GM12878 (cell line): Measurements from ENCODE around the gene FOXL3. TPM values are rescaled to one million over a fixed set of nuclear protein-coding genes. Genes with fewer than 3 reads are reported as not detected.

Source experiments
- ATAC-seq: fragments of 200-7000 bp; cut with Tn5 transposase; 3 replicates; pipeline ENCODE4 v1.9.1; 2020; ENCODE audit warnings: mild to moderate bottlenecking, moderate library complexity
- BruUV-seq: library from RNA; stranded (reverse); fragments of 400-500 nt; replicated peaks from 2 replicates; lab custom pipeline; 2021; lab: Mats Ljungman, UMichigan
- CTCF ChIA-PET: fragments of 300-600 bp; sonication (Branson Sonifier 250); formaldehyde crosslinking; extraction: SDS; loops from one replicate; lab custom pipeline; 2021; ENCODE audit warnings: inconsistent platforms; lab: Yijun Ruan, JAX
- POLR2A ChIA-PET: fragments of 350-600 bp; formaldehyde crosslinking; extraction: SDS; loops from one replicate; lab custom pipeline; 2021; ENCODE audit warnings: inconsistent platforms; lab: Charles Lee
- RAD21 ChIA-PET: fragments of 300-600 bp; sonication (Branson Sonifier 250); formaldehyde crosslinking; loops from one replicate; lab custom pipeline; 2023; ENCODE audit warnings: antibody characterized with exemption; ENCODE audit not compliant: unreplicated experiment; lab: Charles Lee
- SMC1A ChIA-PET: fragments of 300-600 bp; sonication (Branson Sonifier 250); formaldehyde crosslinking; loops from one replicate; lab custom pipeline; 2023; ENCODE audit not compliant: unreplicated experiment, uncharacterized antibody; lab: Charles Lee
- DNase-seq: peaks from one replicate; pipeline ENCODE4 v3.0.0-alpha.2; 2011; ENCODE audit warnings: low read depth, low spot score
- FAIRE-seq: peaks from 3 replicates; lab custom pipeline; 2011; peaks lifted over from hg19 to GRCh38; lab: Jason Lieb, UNC
- H2AFZ ChIP-seq: 2 replicates; pipeline ENCODE4 v1.6.0; 2011; ENCODE audit warnings: low read depth, low read length, control low read depth; ENCODE audit not compliant: control insufficient read depth
- H3K27ac ChIP-seq: 2 replicates; pipeline ENCODE4 v1.5.1; 2011; ENCODE audit warnings: control low read depth; ENCODE audit not compliant: control insufficient read depth, insufficient read depth
- H3K27me3 ChIP-seq, 2 experiments: replicated peaks in 1 of 2; 2 replicates each; pipeline versions ENCODE4 v1.6.0 to v1.6.1; 2011; ENCODE audit warnings: low read length in 1 of 2; ENCODE audit not compliant: control insufficient read depth in 2 of 2, insufficient read depth in 2 of 2
- H3K36me3 ChIP-seq, 2 experiments: 2 replicates each; pipeline ENCODE4 v1.5.1; 2011; ENCODE audit warnings: low read length in 1 of 2; ENCODE audit not compliant: control insufficient read depth in 2 of 2, insufficient read depth in 2 of 2
- H3K4me1 ChIP-seq: 2 replicates; pipeline ENCODE4 v1.6.1; 2011; ENCODE audit warnings: mild to moderate bottlenecking, low read length, moderate library complexity, mixed read lengths; ENCODE audit not compliant: control insufficient read depth, insufficient read depth
- H3K4me2 ChIP-seq: 2 replicates; pipeline ENCODE4 v1.6.0; 2011; ENCODE audit warnings: control low read depth; ENCODE audit not compliant: control insufficient read depth, insufficient read depth
- H3K4me3 ChIP-seq: fragments of 200-600 bp; sonication (generic); 2 replicates; pipeline ENCODE4 v1.5.1; 2016
- H3K79me2 ChIP-seq: 2 replicates; pipeline ENCODE4 v1.6.0; 2011; ENCODE audit warnings: low read length; ENCODE audit not compliant: control insufficient read depth, insufficient read depth
- H3K9ac ChIP-seq: 2 replicates; pipeline ENCODE4 v1.8.0; 2011; ENCODE audit warnings: low read length, control low read depth, mixed read lengths; ENCODE audit not compliant: control insufficient read depth, insufficient read depth
- H3K9me3 ChIP-seq: replicated peaks from 3 replicates; pipeline ENCODE4 v1.5.1; 2011; ENCODE audit warnings: mild to moderate bottlenecking, low read length; ENCODE audit not compliant: control insufficient read depth, insufficient read depth
- H4K20me1 ChIP-seq: 2 replicates; pipeline ENCODE4 v1.6.0; 2011; ENCODE audit not compliant: control insufficient read depth, insufficient read depth
- CBX5 ChIP-seq: sonication (generic); IDR thresholded peaks from 2 replicates; pipeline ENCODE4 v1.6.1; 2016; ENCODE audit warnings: low read depth, moderate library complexity, mild to moderate bottlenecking, inconsistent platforms
- E2F4 ChIP-seq: IDR thresholded peaks from 2 replicates; pipeline ENCODE4 v1.6.1; 2012; ENCODE audit warnings: low read depth, low read length, improper control_type of control experiment
- FOS ChIP-seq: IDR thresholded peaks from 3 replicates; pipeline ENCODE4 v1.6.1; 2011; ENCODE audit warnings: borderline replicate concordance; ENCODE audit not compliant: insufficient read length; ENCODE audit errors: extremely low read depth
- KAT2A ChIP-seq: conservative IDR thresholded peaks from 2 replicates; pipeline ENCODE4 v1.6.1; 2011; ENCODE audit warnings: low read depth, low read length; ENCODE audit not compliant: control insufficient read depth
- NKRF ChIP-seq: fragments of 450-650 bp; conservative IDR thresholded peaks from 2 replicates; pipeline ENCODE4 v1.6.1; 2017; ENCODE audit warnings: mild to moderate bottlenecking, moderate library complexity
- NR2C2 ChIP-seq: IDR thresholded peaks from 2 replicates; pipeline ENCODE4 v1.6.1; 2011; ENCODE audit warnings: borderline replicate concordance, low read depth; ENCODE audit not compliant: control insufficient read depth, insufficient read length
- RAD21 ChIP-seq: IDR thresholded peaks from 2 replicates; pipeline ENCODE4 v1.6.1; 2011; ENCODE audit warnings: mild to moderate bottlenecking, low read depth, low read length, moderate library complexity; ENCODE audit not compliant: insufficient read depth
- RAD51 ChIP-seq: fragments of 450-650 bp; IDR thresholded peaks from 2 replicates; pipeline ENCODE4 v1.6.1; 2016; ENCODE audit warnings: moderate library complexity, mild to moderate bottlenecking, inconsistent platforms
- RFX5 ChIP-seq: IDR thresholded peaks from 2 replicates; pipeline ENCODE4 v1.6.1; 2011; ENCODE audit warnings: low read depth, low read length, improper control_type of control experiment
- RUNX3 ChIP-seq: IDR thresholded peaks from 2 replicates; pipeline ENCODE4 v1.6.1; 2012; ENCODE audit warnings: low read length, inconsistent platforms
- STAT1 ChIP-seq: fragments of 450-650 bp; conservative IDR thresholded peaks from 2 replicates; pipeline ENCODE4 v1.6.1; 2014; ENCODE audit warnings: antibody characterized with exemption, mild to moderate bottlenecking
- ZNF24 ChIP-seq: fragments of 450-650 bp; IDR thresholded peaks from 2 replicates; pipeline ENCODE4 v1.6.1; 2017; ENCODE audit warnings: antibody characterized with exemption, mild to moderate bottlenecking
- WGBS: methylation state at CpG from one replicate; pipeline ENCODE4 v1.1.6; 2016; ENCODE audit warnings: low lambda C conversion rate; ENCODE audit not compliant: insufficient replicate concordance, insufficient coverage; ENCODE audit errors: missing lambda C conversion rate; 5-methylcytosine and 5-hydroxymethylcytosine counted together
- in situ Hi-C: fragments of 300-500 bp; cut with MboI; formaldehyde crosslinking; loops from 9 replicates; pipeline ENCODE4 v1.14.3; 2018; ENCODE audit warnings: mixed read lengths
- intact Hi-C: fragments of 100-400 bp; cut with micrococcal nuclease; formaldehyde crosslinking; loops from one replicate; pipeline ENCODE4 v1.14.2; 2022; ENCODE audit not compliant: unreplicated experiment
- polyA plus RNA-seq, 11 experiments: library from polyadenylated mRNA; depleted of rRNA in 4 of 11; unstranded in 6 of 11; stranded (reverse) in 5 of 11; fragments of >200 nt; fragmentation: Nextera tagmentation in 4 of 11; fragmentation: Illumina TruSeq in 1 of 11; extraction: Ambion mirVana in 4 of 11; extraction: Trizol in 1 of 11; gene quantifications; 1 replicate in 1 of 11; 2 replicates in 10 of 11; pipeline versions ENCODE4 v1.2.1 to v1.2.3, GENCODE V29; 2011 to 2016; ENCODE audit warnings: inconsistent platforms in 2 of 11, missing spikeins in 2 of 11, low read depth in 1 of 11
- total RNA-seq, 4 experiments: library from RNA; depleted of rRNA in 3 of 4; stranded (reverse); fragments of >200 nt in 3 of 4; fragmentation: Illumina TruSeq in 1 of 4; extraction: Trizol in 1 of 4; gene quantifications; 2 replicates each; pipeline versions ENCODE4 v1.2.1 to v1.2.3, GENCODE V29; 2013 to 2021

The FOXL3 gene
- total and polyA plus RNA-seq, 10 of the 15 experiments (the other 5 are each of a cell fraction or from before 2014, with no cell fraction given) = not detected

GRCh38 chr7:281637-282036, 8.3 kb upstream of the FOXL3 start:
- Histone ChIP-seq H3K9ac (no peak overlapping the region), H3K4me3 (no peak overlapping the region), H3K4me2 (no peak overlapping the region), H3K79me2 (no peaks in the 10 kb centered on the region), H3K27ac (no peak overlapping the region), H3K4me1 (no peaks in the 10 kb centered on the region), H2AFZ (no peak overlapping the region), H3K9me3 (no peaks in the 10 kb centered on the region; the same call in 2 of the 3 replicates), H4K20me1 (no peaks in the 10 kb centered on the region), H3K27me3 (no peaks in the 10 kb centered on the region), H3K36me3 (no peaks in the 10 kb centered on the region)
- ATAC-seq (no peak), FAIRE-seq (no peak), DNase-seq (no peak)
- CTCF ChIA-PET = no interaction called here
- POLR2A ChIA-PET = no interaction called here
- SMC1A ChIA-PET = no interaction called here
- intact Hi-C loops (no loop called here), in situ Hi-C loops (no loop called here)
- RAD21 ChIA-PET = no interaction called here
- 54% methylated on average over 8 of the region's 8 CpGs for WGBS
- no peak for TF ChIP-seq RAD51
- no peak for TF ChIP-seq RUNX3
- no peak for TF ChIP-seq RFX5
- no peak for TF ChIP-seq E2F4
- TF ChIP-seq CBX5 = no peak
- no TSS peak for BruUV-seq

GRCh38 chr7:282621-283020, 7.3 kb upstream of the FOXL3 start:
- H3K27me3 ChIP-seq = no peaks in the 10 kb centered on the region
- no peak overlapping the region for H3K9ac ChIP-seq
- no peaks in the 10 kb centered on the region; the same call in 2 of the 3 replicates for H3K9me3 ChIP-seq
- ATAC-seq (no peak), DNase-seq (no peak), FAIRE-seq (no peak)
- TF ChIP-seq KAT2A (no peak), RAD21 (no peak), FOS (no peak), NR2C2 (no peak), STAT1 (no peak), CBX5 (no peak), NKRF (no peak), ZNF24 (no peak)
- WGBS = 80% methylated on average over 25 of the region's 25 CpGs
- H3K4me3 ChIP-seq = no peak overlapping the region
- no peaks in the 10 kb centered on the region for H3K4me1 ChIP-seq
- no peak overlapping the region for H3K4me2 ChIP-seq
- CTCF ChIA-PET = no interaction called here
- no peaks in the 10 kb centered on the region for H3K36me3 ChIP-seq
- SMC1A ChIA-PET = no interaction called here
- no TSS peak for BruUV-seq
- no peaks in the 10 kb centered on the region for H3K79me2 ChIP-seq
- intact Hi-C loops (no loop called here), in situ Hi-C loops (no loop called here)
- no peaks in the 10 kb centered on the region for H4K20me1 ChIP-seq
- POLR2A ChIA-PET = interaction anchor here (0.6 kb wide), 1 partner anchor 101 kb away, joined by 4 read pairs; no protein-coding TSS in a partner anchor
- no peak overlapping the region for H2AFZ ChIP-seq
- RAD21 ChIA-PET = no interaction called here
- H3K27ac ChIP-seq = no peak overlapping the region
